ENCODE data around the gene ADRA2C. TPM values are rescaled to one million over a fixed set of nuclear protein-coding genes. Genes with fewer than 3 reads are reported as not detected.

Gene ADRA2C
- total RNA-seq, 1 experiment from 2014 or later = 8.6 TPM

- Histone ChIP-seq H3K27me3 (ENCODE audit: insufficient read depth, low read length) (no peaks in the 10 kb centered on the region), H2BK120ac (ENCODE audit: low read depth, low read length, poor library complexity, severe bottlenecking) (no peak overlapping the region), H3T11ph (ENCODE audit: low read length) (no peak overlapping the region), H4K8ac (replicated peaks; ENCODE audit: insufficient read length, low read depth, low read length) (no peak overlapping the region), H3K9ac (ENCODE audit: extremely low read depth, insufficient read length, low read length) (no peak overlapping the region), H3K79me2 (ENCODE audit: insufficient read depth, low read length) (no peaks in the 10 kb centered on the region), H4K5ac (ENCODE audit: insufficient read length, low read depth, low read length) (no peak overlapping the region), H3K4ac (ENCODE audit: low read depth, low read length) (no peak overlapping the region), H2BK5ac (ENCODE audit: insufficient read length, low read length) (no peak overlapping the region), H3K56ac (ENCODE audit: insufficient read length, low read depth, low read length) (no peak overlapping the region), H3K4me1 (ENCODE audit: insufficient read depth, low read length) (peaks cover 6% of the 10 kb centered on the region; the same call in 1 of the 2 replicates), H3K18ac (ENCODE audit: insufficient read length, low read depth, low read length) (no peak overlapping the region), H3K4me2 (ENCODE audit: insufficient read depth, insufficient read length, low read length) (no peak overlapping the region), H3K27ac (ENCODE audit: insufficient read length, low read depth, low read length) (no peak overlapping the region), H2BK20ac (ENCODE audit: low read depth, low read length, poor library complexity, severe bottlenecking) (no peak overlapping the region), H3K23me2 (ENCODE audit: insufficient read length, low read depth, low read length, poor library complexity, severe bottlenecking) (no peaks in the 10 kb centered on the region), H3K14ac (ENCODE audit: insufficient read depth, low read length) (no peak overlapping the region), H2BK15ac (ENCODE audit: low read depth, low read length) (no peak overlapping the region), H3K23ac (ENCODE audit: insufficient read length, low read depth, low read length) (no peak overlapping the region), H4K91ac (ENCODE audit: insufficient read length, low read depth, low read length) (no peak overlapping the region), H3K9me3 (ENCODE audit: control insufficient read depth, low read depth, low read length) (no peaks in the 10 kb centered on the region), H4K20me1 (ENCODE audit: control insufficient read depth, insufficient read depth, insufficient read length) (no peaks in the 10 kb centered on the region), H2AFZ (ENCODE audit: low read length) (no peak overlapping the region), H3K79me1 (ENCODE audit: insufficient read depth, low read depth, low read length, poor library complexity, severe bottlenecking) (no peaks in the 10 kb centered on the region), H2BK12ac (ENCODE audit: insufficient read length, low read depth, low read length) (no peak overlapping the region), H2AK5ac (ENCODE audit: insufficient read length, low read length) (no peak overlapping the region)
- no peak for TF ChIP-seq CTCF (conservative IDR thresholded peaks at IDR 0.05)
- H3K9me3 Mint-ChIP-seq = peaks cover 17 to 20% of the 10 kb centered on the region in 2 experiments
- no peak overlapping the region for H3K4me3 Mint-ChIP-seq
- no CpG with 5 or more reads among the region's 12 CpGs for WGBS (ENCODE audit: extremely low coverage, insufficient read length, low lambda C conversion rate)
- H3K36me3 Mint-ChIP-seq (ENCODE audit: insufficient read depth in 1 of 3, low read depth in 3 of 3) = peaks cover 3 to 16% (median 10%) of the 10 kb centered on the region in 3 experiments; a peak in 5 of 7 replicates
- DNase-seq = peak; percentile 57
- peaks cover 30% of the 10 kb centered on the region for H3K27me3 Mint-ChIP-seq (ENCODE audit: low read depth)
- no peak overlapping the region for H3K27ac Mint-ChIP-seq
- H3K4me1 Mint-ChIP-seq = peaks cover 18 to 28% of the 10 kb centered on the region in 2 experiments
Measured at GRCh38 chr4:3756343-3757059, 9.7 kb upstream of the ADRA2C start.

All from H9 (cell line).